Astrocyte (in vitro differentiated cells and primary cell): ENCODE measurements around the gene TRPM4. TPM values are rescaled to one million over a fixed set of nuclear protein-coding genes. Genes with fewer than 3 reads are reported as not detected.

Experiments used
- DNase-seq: peaks from one replicate; pipeline ENCODE4 v3.0.0-alpha.2; 2010; ENCODE audit warnings: low read depth
- FAIRE-seq: peaks from 2 replicates; lab custom pipeline; 2011; peaks lifted over from hg19 to GRCh38; lab: Jason Lieb, UNC
- H2AFZ ChIP-seq: 2 replicates; pipeline ENCODE4 v1.6.0; 2012; ENCODE audit warnings: low read depth, low read length, inconsistent platforms
- H3K27ac ChIP-seq: 2 replicates; pipeline ENCODE4 v1.5.1; 2011; ENCODE audit warnings: low read depth, low read length, inconsistent platforms
- H3K27me3 ChIP-seq: 2 replicates; pipeline ENCODE4 v1.6.0; 2011; ENCODE audit warnings: low read length, inconsistent platforms; ENCODE audit not compliant: insufficient read depth
- H3K36me3 ChIP-seq: 2 replicates; pipeline ENCODE4 v1.5.1; 2011; ENCODE audit warnings: low read length, inconsistent platforms; ENCODE audit not compliant: insufficient read depth
- H3K4me1 ChIP-seq: 2 replicates; pipeline ENCODE4 v1.5.1; 2011; ENCODE audit warnings: low read length, inconsistent platforms; ENCODE audit not compliant: insufficient read depth
- H3K4me2 ChIP-seq: 2 replicates; pipeline ENCODE4 v1.6.0; 2012; ENCODE audit warnings: low read length, inconsistent platforms
- H3K4me3 ChIP-seq: 2 replicates; pipeline ENCODE4 v1.5.1; 2011; ENCODE audit warnings: low read depth, mild to moderate bottlenecking, low read length, inconsistent platforms; ENCODE audit not compliant: insufficient read depth
- H3K79me2 ChIP-seq: 2 replicates; pipeline ENCODE4 v1.6.0; 2012; ENCODE audit warnings: mild to moderate bottlenecking, low read length, inconsistent platforms; ENCODE audit not compliant: insufficient read depth
- H3K9ac ChIP-seq: 2 replicates; pipeline ENCODE4 v1.6.0; 2012; ENCODE audit warnings: mild to moderate bottlenecking, low read length, inconsistent platforms
- H3K9me3 ChIP-seq: 2 replicates; pipeline ENCODE4 v1.5.1; 2012; ENCODE audit warnings: low read depth, mild to moderate bottlenecking, low read length, inconsistent platforms; ENCODE audit not compliant: insufficient read depth
- H4K20me1 ChIP-seq: 2 replicates; pipeline ENCODE4 v1.6.0; 2012; ENCODE audit warnings: low read length, inconsistent platforms; ENCODE audit not compliant: insufficient read depth
- H3K27ac Mint-ChIP-seq: one replicate; pipeline ENCODE4 v1.8.0; 2021; ENCODE audit warnings: mild to moderate bottlenecking, mixed read lengths; ENCODE audit not compliant: unreplicated experiment
- H3K27me3 Mint-ChIP-seq: one replicate; pipeline ENCODE4 v1.8.0; 2021; ENCODE audit warnings: low read depth, mixed read lengths; ENCODE audit not compliant: unreplicated experiment
- H3K36me3 Mint-ChIP-seq: one replicate; pipeline ENCODE4 v1.8.0; 2021; ENCODE audit warnings: low read depth, mixed read lengths; ENCODE audit not compliant: unreplicated experiment
- H3K4me1 Mint-ChIP-seq: one replicate; pipeline ENCODE4 v1.8.0; 2021; ENCODE audit warnings: low read depth, mixed read lengths; ENCODE audit not compliant: unreplicated experiment
- H3K4me3 Mint-ChIP-seq: one replicate; pipeline ENCODE4 v1.8.0; 2021; ENCODE audit warnings: mild to moderate bottlenecking, moderate library complexity, mixed read lengths; ENCODE audit not compliant: unreplicated experiment
- H3K9me3 Mint-ChIP-seq: one replicate; pipeline ENCODE4 v1.8.0; 2021; ENCODE audit warnings: mild to moderate bottlenecking, mixed read lengths; ENCODE audit not compliant: unreplicated experiment
- EZH2 ChIP-seq: IDR thresholded peaks from 2 replicates; pipeline ENCODE4 v1.6.1; 2012; ENCODE audit warnings: mild to moderate bottlenecking, low read length, inconsistent platforms; ENCODE audit not compliant: insufficient read depth
- total RNA-seq: library from RNA; stranded (reverse); gene quantifications from 2 replicates; pipeline ENCODE4 v1.2.1, GENCODE V29; 2021
- TF ChIP-seq, protein P1 (sequence below): IDR thresholded peaks from 2 replicates; pipeline ENCODE4 v1.5.1; 2011; ENCODE audit warnings: low read depth, mild to moderate bottlenecking, inconsistent platforms, low read length, moderate library complexity; ENCODE audit not compliant: insufficient read depth

Gene TRPM4
- total RNA-seq, 1 donor from 2014 or later: 26.3 TPM

- Histone ChIP-seq H2AFZ (no peak overlapping the region), H3K4me3 (no peak overlapping the region), H3K9ac (no peak overlapping the region), H3K4me2 (no peak overlapping the region), H3K27me3 (peaks cover 2% of the 10 kb centered on the region), H3K4me1 (peaks cover 13% of the 10 kb centered on the region), H3K9me3 (no peaks in the 10 kb centered on the region), H3K27ac (no peak overlapping the region), H4K20me1 (peaks cover under 1% of the 10 kb centered on the region), H3K79me2 (peaks cover 7% of the 10 kb centered on the region), H3K36me3 (no peaks in the 10 kb centered on the region)
- no peak overlapping the region for H3K27ac Mint-ChIP-seq
- no peak overlapping the region for H3K4me3 Mint-ChIP-seq
- peaks cover 9% of the 10 kb centered on the region for H3K36me3 Mint-ChIP-seq
- TF ChIP-seq EZH2: no peak
- peaks cover 36% of the 10 kb centered on the region for H3K27me3 Mint-ChIP-seq
- no peaks in the 10 kb centered on the region for H3K4me1 Mint-ChIP-seq
- DNase-seq (no peak), FAIRE-seq (no peak)
- peaks cover 19% of the 10 kb centered on the region for H3K9me3 Mint-ChIP-seq
These were observed 4.3 kb upstream of the TRPM4 start for GRCh38 chr19:49153167-49153809.

- Histone ChIP-seq H3K9me3 (no peaks in the 10 kb centered on the region), H3K9ac (no peak overlapping the region), H2AFZ (no peak overlapping the region), H3K4me1 (peaks cover 13% of the 10 kb centered on the region), H3K4me2 (no peak overlapping the region), H3K27me3 (peaks cover 2% of the 10 kb centered on the region), H4K20me1 (peaks cover 7% of the 10 kb centered on the region), H3K4me3 (no peak overlapping the region), H3K27ac (no peak overlapping the region), H3K79me2 (peaks cover 9% of the 10 kb centered on the region), H3K36me3 (no peaks in the 10 kb centered on the region)
- peaks cover 36% of the 10 kb centered on the region for H3K27me3 Mint-ChIP-seq
- FAIRE-seq (no peak), DNase-seq (no peak)
- peaks cover 19% of the 10 kb centered on the region for H3K9me3 Mint-ChIP-seq
- H3K27ac Mint-ChIP-seq: no peak overlapping the region
- H3K36me3 Mint-ChIP-seq: peaks cover 9% of the 10 kb centered on the region
- no peaks in the 10 kb centered on the region for H3K4me1 Mint-ChIP-seq
- no peak overlapping the region for H3K4me3 Mint-ChIP-seq
- TF ChIP-seq EZH2: no peak
- TF ChIP-seq, protein P1, sequence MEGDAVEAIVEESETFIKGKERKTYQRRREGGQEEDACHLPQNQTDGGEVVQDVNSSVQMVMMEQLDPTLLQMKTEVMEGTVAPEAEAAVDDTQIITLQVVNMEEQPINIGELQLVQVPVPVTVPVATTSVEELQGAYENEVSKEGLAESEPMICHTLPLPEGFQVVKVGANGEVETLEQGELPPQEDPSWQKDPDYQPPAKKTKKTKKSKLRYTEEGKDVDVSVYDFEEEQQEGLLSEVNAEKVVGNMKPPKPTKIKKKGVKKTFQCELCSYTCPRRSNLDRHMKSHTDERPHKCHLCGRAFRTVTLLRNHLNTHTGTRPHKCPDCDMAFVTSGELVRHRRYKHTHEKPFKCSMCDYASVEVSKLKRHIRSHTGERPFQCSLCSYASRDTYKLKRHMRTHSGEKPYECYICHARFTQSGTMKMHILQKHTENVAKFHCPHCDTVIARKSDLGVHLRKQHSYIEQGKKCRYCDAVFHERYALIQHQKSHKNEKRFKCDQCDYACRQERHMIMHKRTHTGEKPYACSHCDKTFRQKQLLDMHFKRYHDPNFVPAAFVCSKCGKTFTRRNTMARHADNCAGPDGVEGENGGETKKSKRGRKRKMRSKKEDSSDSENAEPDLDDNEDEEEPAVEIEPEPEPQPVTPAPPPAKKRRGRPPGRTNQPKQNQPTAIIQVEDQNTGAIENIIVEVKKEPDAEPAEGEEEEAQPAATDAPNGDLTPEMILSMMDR: no peak
These were observed 3.3 kb upstream of the TRPM4 start for GRCh38 chr19:49154279-49154678.

DNA sequence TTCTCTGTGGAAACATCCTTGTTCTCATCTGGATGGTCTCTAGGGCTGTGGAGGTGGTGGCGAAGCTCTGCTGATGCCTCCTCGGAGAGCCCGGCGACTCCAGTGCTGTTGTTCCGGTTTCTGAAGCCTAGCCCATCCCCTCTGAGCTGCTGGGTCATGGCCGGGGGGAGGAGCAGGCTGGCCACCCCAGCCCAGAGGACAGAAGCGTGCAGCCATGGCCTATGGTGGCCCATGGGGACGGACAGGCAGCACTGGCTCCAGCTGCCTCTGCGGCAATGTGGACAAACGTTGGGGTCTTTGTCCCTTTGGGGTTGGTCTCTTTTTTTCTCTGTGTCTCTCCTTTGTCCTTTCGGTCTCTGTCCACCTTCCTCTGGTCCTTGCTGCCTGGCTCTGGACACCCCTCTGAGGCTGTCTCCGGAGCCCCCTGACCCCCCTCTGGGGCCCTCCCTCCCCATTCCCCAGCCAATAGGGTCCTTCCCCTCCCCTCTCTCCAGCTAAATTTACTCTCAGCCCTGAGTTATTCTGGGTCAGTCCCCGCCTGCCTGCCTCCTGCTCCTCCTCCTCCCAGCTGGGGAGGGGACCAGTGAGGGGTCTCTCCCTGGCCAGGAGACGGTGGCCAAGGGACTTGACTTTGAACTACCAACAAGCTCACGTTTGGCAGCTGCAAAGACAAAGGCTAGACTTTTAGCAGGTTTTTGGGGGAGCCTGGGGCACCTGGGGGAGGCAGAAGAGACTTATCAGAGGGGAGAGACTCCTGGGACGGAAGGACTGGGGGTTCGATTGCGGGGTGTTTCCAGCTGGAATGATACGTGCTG is 2.4 kb upstream of the TRPM4 start, which contains the start of gene HRC:
HRC (minus strand) TSS at position 392 of the 815 bp plus-strand sequence; CDS start at position 233, 159 bp downstream.
- peaks cover 19% of the 10 kb centered on the region for H3K9me3 Mint-ChIP-seq

More for the DNA sequence above, 2.4 kb upstream of the TRPM4 start, which contains the start of gene HRC:
- Histone ChIP-seq H3K27me3 (peaks cover 2% of the 10 kb centered on the region), H3K4me3 (no peak within 1 kb of the TSS), H2AFZ (no peak within 1 kb of the TSS), H3K36me3 (no peaks in the 10 kb centered on the region), H3K27ac (no peak within 1 kb of the TSS), H3K4me2 (no peak within 1 kb of the TSS), H3K79me2 (peaks cover 11% of the 10 kb centered on the region), H4K20me1 (peaks cover 16% of the 10 kb centered on the region), H3K4me1 (peaks cover 13% of the 10 kb centered on the region), H3K9me3 (no peaks in the 10 kb centered on the region), H3K9ac (no peak within 1 kb of the TSS)
- no peaks in the 10 kb centered on the region for H3K4me1 Mint-ChIP-seq
- H3K27ac Mint-ChIP-seq: peak within 1 kb of the TSS; percentile 73
- peak within 1 kb of the TSS; percentile 27 for H3K4me3 Mint-ChIP-seq
- peaks cover 36% of the 10 kb centered on the region for H3K27me3 Mint-ChIP-seq
- TF ChIP-seq EZH2: no peak
- TF ChIP-seq, protein P1: no peak
- H3K36me3 Mint-ChIP-seq: peaks cover 13% of the 10 kb centered on the region
- FAIRE-seq (no peak), DNase-seq (no peak)
